Measurements from ENCODE around the gene NUP153.
"Not testable (repeated sequence)": the region's sequence is repeated elsewhere in the genome, so short reads cannot be mapped to it uniquely, and the experiment has no call there.

Gene NUP153

DNA sequence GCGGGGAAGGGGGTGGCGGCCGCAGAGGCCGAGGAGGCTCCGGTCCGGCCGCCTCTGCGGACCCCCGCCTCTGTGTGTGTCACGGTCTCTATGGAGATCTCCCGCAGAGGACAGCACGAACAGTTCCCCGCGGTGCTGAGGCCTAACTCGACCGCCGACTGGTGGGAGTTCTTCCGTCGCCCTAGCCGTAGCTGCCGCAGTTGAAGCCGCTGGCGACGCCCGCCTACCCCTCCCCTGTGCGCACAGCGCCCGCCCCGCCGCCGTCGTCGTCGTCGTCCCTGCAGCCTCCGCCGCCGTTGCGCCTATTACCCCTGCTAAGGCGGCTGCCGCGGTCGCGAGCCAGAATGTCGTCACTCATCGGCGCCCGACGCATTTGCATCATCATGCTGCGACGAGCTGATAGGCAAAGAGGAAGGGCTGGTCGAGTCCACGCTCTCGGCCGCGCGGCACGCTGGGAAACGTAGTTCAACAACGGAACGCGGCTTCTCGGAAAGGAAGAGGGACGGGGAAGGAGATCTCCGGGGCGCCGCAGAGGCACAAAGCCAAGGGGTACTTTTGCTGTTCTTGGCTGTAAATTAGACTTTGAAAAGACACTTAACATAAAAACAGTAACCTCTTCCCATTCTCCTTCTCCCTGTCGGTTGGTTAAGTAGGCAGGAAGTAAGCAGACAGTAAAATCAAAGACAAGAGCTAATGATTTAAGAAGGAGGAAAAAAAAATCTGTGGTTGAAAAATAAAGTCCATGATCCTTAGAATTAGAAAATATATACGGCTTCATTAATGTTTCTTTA is at the start of gene NUP153:
TSS of gene NUP153 (minus strand) at position 346 of the 791 bp plus-strand sequence. CDS start 538 bp downstream, outside the sequence.
- peak; percentile 99 for DNase-seq

DNA sequence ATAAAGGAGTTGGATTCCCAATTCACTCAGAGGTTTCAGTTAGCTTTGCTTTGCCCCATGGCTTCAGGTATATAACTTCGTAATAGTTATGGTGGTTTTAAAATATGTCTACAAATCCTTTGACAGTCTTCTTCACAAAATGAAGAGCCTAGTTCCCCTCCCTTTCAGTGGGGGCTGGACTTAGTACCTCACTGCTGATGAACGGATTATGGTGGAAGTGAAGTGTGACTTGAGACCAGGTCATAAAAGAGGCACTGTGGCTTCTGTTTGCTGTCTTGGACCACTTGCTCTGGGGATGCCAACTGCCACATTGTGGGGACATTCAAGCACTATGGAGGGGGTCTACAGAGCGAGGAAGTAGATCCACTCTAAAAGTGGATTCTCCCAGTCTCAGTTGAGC is 47.5 kb upstream of the NUP153 start:
- no peak for DNase-seq

DNA sequence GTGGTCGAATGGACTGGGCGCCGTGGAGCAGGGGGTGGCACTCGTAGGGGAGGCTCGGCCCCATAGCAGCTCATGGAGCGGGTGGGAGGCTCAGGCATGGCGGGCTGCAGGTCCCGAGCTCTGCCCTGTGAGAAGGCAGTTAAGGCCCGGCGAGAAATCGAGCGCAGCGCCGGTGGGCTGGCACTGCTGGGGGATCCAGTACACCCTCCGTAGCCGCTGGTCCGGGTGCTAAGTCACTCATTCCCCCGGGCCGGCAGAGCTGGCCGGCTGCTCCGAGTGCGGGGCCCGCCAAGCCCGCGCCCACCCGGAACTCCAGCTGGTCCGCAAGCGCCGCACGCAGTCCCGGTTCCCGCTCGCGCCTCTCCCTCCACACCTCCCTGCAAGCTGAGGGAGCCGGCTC is 38.6 kb upstream of the NUP153 start:
- DNase-seq = not testable (repeated sequence)

DNA sequence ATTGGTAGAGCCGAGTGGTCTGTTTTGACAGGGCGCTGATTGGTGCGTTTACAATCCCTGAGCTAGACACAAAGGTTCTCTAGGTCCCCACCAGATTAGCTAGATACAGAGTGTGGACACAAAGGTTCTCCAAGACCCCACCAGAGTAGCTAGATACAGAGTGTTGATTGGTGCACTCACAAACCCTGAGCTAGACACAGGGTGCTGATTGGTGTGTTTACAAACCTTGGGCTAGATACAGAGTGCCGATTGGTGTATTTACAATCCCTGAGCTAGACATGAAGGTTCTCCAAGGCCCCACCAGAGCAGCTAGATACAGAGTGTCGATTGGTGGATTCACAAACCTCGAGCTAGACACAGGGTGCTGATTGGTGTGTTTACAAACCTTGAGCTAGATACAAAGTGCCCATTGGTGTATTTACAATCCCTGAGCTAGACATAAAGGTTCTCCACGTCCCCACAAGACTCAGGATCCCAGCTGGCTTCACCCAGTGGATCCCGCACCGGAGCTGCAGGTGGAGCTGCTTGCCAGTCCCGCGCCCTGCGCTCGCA is 38.1 kb upstream of the NUP153 start:
- DNase-seq = not testable (repeated sequence)

DNA sequence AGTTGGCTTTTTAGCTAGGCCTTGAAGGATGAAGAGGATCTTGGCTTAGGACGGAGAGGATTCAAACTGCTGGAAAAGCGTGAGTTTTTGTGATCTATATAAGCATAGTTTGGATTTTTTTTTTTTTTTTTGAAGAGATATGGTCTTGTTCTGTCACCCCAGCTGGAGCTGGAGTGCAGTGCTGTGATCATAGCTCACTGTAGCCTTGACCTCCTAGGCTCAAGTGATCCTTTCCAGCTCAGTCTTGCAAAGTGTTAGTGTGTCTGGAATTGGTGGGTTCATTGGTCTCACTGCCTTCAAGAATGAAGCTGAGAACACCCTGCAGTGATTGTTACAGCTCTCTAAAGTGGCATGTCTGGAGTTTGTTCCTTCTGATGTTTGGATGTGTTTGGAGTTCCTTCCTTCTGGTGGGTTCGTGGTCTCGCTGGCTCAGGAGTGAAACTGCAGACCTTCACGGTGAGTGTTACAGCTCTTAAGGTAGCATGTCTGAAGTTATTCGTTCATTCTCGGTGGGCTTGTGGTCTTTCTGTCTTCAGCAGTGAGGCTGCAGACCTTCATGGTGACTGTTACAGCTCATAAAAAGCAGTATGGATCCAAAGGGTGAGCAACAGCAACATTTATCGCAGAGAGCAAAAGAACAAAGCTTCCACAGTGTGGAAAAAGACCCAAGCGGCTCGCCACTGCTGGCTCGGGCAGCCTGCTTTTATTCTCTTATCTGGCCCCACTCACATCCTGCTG is 37.5 kb upstream of the NUP153 start:
- DNase-seq = no peak

DNA sequence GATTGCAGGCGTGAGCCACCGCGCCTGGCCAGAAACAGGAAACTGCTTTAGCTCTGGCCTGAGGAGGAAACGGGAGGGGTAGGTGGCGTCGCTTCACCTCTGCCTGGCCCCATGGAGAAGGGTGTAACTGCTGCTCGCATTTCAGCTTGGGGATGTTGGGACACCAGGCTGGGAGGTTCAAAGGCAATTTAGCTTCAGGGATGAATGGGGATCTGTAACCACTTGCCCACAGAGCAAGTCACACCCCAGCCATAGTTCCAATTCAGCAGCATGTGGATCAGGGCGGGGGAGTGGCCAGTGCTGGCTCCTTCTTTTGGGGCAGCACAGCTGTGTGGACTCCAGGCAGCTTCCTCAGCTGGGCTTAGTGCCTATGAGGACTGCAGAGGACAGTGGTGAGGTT is 34.8 kb upstream of the NUP153 start:
- DNase-seq = no peak

DNA sequence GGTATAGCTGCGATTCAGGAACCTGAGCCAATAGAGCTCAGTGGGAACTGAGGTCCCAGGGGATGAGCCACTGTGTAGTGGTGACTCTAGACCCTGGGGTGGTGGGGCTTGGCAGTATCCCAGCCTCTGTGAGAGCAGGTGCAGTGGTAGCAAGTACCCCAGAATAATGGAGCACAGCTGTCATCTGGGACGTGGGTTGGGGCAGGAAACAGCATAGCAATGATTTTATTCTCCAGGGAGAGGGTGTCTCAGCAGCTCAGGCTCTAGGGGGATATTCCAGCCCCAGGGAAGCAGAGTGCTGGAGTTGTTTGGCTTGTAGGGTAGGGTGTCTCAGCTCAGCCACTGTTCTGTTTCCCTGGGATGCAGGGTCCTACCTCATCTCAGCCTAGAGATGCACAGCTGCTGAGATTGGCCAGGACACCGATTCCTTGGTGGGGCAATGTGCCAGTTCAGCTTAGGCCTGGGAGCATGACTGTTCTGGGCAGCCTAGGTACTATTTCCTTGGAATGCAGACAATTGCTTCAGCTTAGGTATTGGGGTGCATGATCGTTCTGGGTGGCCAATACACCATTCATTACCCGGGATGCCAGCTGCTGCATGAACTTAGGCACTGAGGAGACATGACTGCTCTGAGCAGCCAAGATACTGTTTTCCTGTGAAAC is 34.0 kb upstream of the NUP153 start:
- no peak for DNase-seq

DNA sequence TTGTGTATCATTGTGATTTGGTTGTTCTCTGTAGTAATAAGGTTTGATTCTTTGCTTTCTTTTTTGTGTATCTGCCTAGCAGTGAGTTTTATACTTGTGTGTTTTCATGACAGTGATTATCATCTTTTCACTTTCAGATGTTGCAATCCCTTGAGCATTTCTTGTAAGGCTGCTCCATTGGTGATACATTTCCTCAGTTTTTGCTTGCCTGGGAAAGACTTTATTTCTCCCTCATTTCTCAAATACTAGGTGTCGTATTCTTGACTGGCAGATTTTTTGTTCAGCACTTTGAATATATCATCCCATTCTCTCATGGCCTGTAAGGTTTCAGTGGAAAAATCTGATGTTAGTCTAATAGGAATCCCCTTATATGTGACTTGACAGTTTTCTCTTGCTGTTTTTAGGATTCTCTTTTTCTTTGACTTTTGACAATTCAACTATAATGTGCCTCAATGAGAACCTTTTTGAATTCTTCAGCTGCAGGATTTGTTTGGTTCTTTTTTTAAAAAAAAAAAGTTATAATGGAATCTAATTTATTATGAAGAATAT is 31.1 kb upstream of the NUP153 start:
- no peak for DNase-seq

DNA sequence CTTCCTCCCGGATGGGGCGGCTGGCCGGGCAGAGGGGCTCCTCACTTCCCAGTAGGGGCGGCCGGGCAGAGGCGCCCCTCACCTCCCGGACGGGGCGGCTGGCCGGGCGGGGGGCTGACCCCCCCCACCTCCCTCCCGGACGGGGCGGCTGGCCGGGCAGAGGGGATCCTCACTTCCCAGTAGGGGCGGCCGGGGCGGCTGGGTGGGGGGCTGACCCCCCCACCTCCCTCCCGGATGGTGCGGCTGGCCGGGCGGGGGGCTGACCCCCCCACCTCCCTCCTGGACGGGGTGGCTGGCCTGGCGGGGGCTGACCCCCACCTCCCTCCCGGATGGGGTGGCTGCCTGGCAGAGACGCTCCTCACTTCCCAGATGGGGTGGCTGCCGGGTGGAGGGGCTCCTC is 28.6 kb upstream of the NUP153 start:
- not testable (repeated sequence) for DNase-seq

DNA sequence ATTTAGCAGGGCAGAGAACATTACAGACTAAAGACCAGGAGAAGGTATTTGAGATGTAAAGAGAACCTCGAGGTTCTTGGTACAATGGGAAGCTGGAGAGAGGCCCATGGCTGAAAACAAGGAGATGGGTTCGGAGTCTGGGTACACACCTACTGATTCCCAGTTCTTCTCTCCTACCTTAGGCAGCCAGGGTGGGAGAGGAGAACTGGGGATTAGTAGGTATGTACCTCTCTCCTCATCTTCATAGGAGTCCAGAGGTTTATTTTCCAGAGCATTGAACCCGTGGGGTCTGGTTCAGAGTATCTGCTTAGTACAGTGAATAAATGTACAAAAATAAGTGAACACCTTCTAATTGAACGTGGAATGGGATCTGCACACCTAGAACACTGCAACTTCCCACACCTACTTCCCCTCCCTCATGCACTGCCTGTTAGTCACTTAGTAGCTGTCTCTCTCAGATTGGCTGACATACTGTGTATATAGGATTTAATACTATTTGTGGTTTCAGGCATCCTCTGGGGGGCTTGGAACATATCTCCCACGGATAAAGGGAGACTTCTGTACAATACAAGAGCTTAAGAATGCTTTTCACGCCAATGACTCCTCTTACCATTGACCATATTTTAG is 23.5 kb upstream of the NUP153 start:
- DNase-seq = no peak

DNA sequence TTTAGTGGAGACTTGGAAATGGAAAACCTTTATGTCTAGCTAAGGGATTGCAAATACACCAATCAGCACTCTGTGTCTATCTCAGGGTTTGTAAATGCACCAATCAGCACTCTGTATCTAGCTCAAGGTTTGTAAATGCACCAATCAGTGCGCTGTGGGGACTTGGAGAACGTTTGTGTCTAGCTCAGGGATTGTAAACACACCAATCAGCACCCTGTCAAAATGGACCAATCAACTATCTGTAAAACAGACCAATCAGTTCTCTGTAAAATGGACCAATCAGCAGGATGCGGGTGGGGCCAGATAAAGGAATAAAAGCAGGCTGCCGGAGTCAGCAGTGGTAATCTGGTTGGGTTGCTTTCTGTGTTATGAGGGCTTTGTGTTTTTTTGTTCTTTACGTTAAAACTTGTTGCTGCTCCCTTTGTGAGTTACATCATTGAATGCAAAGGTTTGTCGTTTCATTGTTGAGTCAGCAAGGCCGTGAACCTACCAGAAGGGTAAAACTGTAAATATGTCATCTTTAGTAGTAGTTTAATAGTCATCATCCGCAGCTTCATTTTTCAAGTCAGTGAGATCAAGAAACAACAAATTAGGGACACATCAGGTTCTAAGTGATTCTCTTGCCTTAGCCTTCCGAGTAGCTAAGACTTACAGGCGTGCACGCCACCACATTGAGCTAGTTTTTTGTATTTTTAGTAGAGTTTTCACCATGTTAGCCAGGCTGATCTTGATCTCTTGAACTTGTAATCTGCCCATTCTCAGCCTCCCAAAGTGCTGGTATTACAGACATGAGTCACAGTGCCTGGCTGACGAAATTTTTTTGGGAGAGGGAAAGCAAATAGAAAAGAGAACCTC is 22.7 kb upstream of the NUP153 start:
- DNase-seq = no peak

DNA sequence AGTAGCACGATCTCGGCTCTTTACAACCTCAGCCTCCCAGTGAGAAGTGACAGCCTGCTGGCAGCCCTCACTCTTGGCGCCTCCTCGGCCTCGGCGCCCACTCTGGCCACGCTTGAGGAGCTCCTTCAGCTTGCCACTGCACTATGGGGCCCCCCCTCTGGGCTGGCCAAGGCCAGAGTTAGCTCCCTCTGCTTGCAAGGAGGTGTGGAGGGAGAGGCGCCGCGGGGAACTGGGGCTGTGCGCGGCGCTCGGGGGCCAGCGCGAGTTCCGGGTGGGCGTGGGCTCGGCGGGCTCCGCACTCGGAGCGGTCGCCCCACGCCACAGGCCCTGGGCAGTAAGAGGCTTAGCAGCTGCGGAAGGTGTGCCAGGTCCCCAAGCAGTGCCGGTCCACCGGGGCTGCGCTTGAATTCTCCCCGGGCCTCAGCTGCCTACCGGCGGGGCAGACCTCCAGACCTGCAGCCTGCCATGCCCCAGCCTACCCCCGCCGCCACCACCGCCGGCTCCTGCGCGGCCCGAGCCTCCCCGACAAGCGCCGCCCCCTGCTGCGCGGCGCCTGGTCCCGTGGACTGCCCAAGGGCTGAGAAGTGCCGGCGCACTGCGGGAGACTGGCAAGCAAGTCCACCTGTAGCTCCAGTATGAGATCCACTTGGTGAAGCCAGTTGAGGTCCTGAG is 22.0 kb upstream of the NUP153 start:
- DNase-seq = no peak

DNA sequence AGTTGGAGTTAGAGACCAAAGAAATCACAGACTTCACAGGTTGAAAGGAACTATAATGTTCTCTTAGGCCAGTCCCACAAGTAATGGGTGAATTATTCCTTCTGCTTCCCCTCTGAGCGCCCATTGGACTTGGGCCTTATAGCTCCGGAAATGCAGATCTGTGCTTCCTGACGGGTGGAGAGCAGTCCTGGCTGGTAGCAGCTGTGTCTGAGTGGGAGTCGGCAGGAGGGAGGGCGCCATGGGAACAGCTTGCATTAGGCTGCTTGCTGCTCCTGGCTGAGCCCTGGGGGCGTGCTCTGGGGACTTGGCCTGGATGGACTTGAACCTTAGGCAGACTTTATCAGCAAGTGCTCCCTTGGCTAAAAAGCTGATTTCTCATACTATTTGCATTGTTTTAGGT is 18.4 kb upstream of the NUP153 start:
- no peak for DNase-seq

DNA sequence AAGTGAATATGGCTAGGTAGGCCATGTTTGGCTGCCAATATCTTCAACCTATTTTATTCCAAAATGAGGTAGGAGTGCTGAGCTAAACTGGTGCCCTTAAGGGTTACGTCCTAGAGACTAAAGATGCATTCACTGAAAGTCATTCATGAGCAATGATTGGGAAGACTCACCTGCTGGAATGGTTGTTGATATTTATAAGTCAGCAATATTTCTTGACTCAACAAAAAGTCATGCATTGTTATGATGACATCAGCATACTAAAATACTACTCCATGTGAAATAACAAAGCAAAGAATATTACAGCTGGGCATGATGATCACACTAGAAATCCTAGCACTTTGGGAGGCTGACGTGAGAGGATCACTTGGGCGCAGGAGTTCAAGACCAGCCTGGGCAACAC is 17.6 kb upstream of the NUP153 start:
- no peak for DNase-seq

DNA sequence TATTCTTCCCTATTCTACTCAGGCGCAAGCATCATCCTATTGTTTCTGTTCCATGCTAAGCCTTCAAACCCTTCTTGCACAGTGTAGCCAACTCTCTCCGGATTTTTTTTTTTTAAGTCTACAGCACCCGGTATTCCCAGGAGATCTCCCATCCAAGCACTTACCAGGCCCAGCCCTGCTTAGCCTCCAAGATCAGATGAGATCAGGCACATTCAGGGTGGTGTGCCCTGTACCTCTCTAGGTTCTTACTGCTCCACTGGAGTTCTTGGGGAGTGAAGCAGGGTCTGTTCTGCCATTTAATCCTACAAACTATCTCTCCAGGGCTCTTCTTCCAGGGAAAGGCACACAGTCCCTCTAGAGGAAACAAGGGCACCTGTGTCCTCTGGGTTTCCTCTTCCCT is 14.9 kb upstream of the NUP153 start:
- DNase-seq = no peak

DNA sequence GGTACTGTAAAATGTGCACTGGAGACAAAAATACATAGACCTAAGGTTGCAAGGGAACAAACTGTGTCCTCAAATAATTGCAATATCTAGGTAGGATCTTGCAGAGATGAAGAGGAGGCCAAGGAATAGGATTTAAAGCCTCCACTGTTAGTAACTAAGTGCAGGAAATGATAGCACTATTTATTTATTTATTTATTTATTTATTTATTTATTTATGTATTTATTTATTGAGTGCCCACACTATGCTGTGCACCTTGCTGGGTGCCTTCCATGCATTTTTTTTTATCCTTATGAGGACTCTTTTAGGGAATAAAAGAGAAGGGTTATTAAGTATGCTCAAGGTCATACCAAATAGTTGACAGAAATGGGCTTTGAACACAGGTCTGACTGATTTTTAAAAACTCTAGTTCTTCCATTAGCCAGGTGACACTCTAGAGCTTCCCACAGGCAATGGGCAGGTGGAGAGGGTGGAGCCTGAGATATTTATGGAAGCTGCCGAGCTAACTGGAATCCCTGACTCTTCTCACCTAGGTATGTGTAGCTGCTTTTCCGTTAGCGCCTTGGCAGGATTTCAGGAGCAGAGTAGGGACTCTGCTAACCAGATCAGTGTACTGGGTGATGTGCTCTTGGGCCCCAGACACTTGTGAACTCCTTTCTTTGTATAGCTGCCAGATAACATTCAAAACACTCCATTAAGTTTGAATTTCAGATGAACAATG is 12.8 kb upstream of the NUP153 start:
- DNase-seq = no peak

DNA sequence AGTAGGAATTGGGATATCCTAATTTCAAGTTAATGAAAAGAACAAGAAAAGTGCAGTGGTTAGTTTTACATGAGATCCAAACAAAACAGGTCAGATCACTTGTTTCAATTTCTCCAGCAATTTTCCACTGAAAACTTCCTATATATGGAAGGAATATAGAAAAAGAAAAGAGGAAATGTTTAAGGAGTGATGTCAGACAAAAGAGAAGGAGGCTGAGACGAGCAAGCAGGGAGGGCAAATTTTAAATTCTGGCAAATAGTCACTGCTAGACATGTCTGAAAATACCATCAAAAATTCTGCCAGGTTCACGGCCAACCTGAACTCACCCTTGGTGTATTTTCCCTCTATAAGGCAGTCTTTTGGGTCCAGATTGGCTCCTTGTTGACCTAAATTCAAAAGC is 9.5 kb upstream of the NUP153 start:
- no peak for DNase-seq

DNA sequence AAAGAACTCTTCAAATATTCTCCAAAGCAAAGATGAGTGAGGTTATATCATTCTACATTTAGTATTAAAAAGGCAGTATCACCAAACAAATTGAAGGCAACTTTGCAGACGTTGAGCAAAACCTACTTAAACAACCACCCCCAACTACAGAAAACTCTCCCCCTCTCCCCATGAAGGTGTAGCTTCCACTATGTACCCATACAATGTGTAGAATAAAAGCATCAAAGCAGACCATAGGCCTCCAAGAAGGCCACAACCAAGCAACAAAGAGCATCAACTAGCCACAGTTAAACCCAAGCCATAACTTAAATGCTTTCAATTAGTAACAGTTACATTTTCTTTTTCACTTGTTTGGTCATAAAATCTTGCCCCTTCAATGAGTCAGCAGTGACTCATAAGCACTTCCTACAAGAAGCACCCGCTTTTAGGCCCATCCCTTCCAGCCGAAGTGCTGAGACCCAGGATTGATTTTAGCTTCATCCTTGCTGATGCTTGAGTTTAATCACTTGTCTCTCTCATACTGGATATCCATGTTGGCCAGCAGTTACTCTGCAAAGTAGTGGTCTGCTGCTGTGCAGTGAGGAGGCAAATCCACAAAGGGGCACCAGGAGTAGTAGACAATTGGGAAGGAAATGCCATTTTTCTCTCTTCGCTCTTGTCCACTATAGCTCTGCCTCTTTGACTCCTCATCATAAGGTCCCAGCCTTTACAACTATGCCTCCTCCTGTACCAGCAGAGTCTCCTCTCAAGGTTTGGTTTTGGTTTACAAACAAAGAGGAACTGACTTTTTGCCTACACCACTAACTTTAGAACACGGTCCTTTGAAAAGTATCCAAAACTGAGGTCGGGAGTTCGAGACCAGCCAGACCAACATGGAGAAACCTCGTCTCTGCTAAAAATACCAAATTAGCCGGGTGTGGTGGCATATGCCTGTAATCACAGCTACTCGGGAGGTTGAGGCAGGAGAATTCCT is 8.4 kb upstream of the NUP153 start:
- no peak for DNase-seq

DNA sequence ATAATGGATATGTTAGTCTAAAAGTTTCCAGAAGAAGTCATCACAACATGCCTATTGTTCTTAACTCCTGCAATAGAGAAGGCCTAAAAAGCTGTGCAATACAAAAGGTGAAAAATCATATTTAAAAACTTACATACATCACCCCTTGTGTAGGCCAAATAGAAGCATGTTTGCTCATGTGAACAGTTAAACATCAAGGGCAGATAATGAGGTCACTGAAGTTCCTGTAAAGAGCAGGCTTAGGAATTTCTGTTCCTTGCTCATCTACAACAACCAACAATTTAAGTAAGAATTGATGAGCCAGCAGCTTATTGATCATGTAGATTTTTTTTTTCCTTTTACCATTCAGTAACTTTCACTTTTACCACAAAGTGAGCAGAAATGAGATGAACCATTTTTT is 7.5 kb upstream of the NUP153 start:
- no peak for DNase-seq
